Caco-2 (cell line): ENCODE data around the gene ECE2. TPM values are rescaled to one million over a fixed set of nuclear protein-coding genes. Genes with fewer than 3 reads are reported as not detected.

ENCODE experiments used
- BruUV-seq: library from RNA; stranded (reverse); fragments of 400-500 nt; replicated peaks from 2 replicates; lab custom pipeline; 2021; lab: Mats Ljungman, UMichigan
- CTCF ChIA-PET: fragments of 300-600 bp; sonication (Branson Sonifier 250); formaldehyde crosslinking; loops from one replicate; lab custom pipeline; 2022; ENCODE audit warnings: antibody characterized with exemption; lab: Charles Lee
- POLR2A ChIA-PET: fragments of 300-600 bp; sonication (Branson Sonifier 250); formaldehyde crosslinking; loops from one replicate; lab custom pipeline; 2022; ENCODE audit warnings: antibody characterized with exemption; lab: Charles Lee
- DNase-seq, 2 experiments: peaks; one replicate each; pipeline versions ENCODE4 v3.0.0 to v3.0.0-alpha.2; 2020 to 2022
- H3K27me3 ChIP-seq: replicated peaks from 2 replicates; pipeline ENCODE4 v1.6.0; 2011; ENCODE audit warnings: low read length; ENCODE audit not compliant: control insufficient read depth, insufficient read depth
- H3K36me3 ChIP-seq: 2 replicates; pipeline ENCODE4 v1.5.1; 2011; ENCODE audit warnings: low read length; ENCODE audit not compliant: control insufficient read depth, insufficient read depth
- H3K4me1 ChIP-seq: fragments of 250-450 bp; sonication (Bioruptor Pico); 2 replicates; pipeline ENCODE4 v1.5.1; 2020; ENCODE audit warnings: mild to moderate bottlenecking
- H3K4me3 ChIP-seq: 2 replicates; pipeline ENCODE4 v1.5.1; 2011; ENCODE audit warnings: low read depth, mild to moderate bottlenecking, control low read depth, low read length
- H3K9me3 ChIP-seq: fragments of 250-450 bp; sonication (Bioruptor Pico); 2 replicates; pipeline ENCODE4 v1.5.1; 2020; ENCODE audit warnings: mild to moderate bottlenecking, moderate library complexity
- H3K27ac Mint-ChIP-seq: one replicate; pipeline ENCODE4 v1.8.0; 2022; ENCODE audit warnings: mixed read lengths; ENCODE audit not compliant: unreplicated experiment
- H3K27me3 Mint-ChIP-seq: one replicate; pipeline ENCODE4 v1.8.0; 2022; ENCODE audit warnings: mixed read lengths; ENCODE audit not compliant: insufficient read depth, unreplicated experiment
- H3K36me3 Mint-ChIP-seq: one replicate; pipeline ENCODE4 v1.8.0; 2022; ENCODE audit warnings: mild to moderate bottlenecking, mixed read lengths; ENCODE audit not compliant: insufficient read depth, unreplicated experiment
- H3K4me1 Mint-ChIP-seq: one replicate; pipeline ENCODE4 v1.8.0; 2022; ENCODE audit warnings: low read depth, mixed read lengths; ENCODE audit not compliant: unreplicated experiment
- H3K4me3 Mint-ChIP-seq: one replicate; pipeline ENCODE4 v1.8.0; 2022; ENCODE audit warnings: mild to moderate bottlenecking, moderate library complexity, mixed read lengths; ENCODE audit not compliant: unreplicated experiment
- H3K9me3 Mint-ChIP-seq: one replicate; pipeline ENCODE4 v1.8.0; 2022; ENCODE audit warnings: mixed read lengths; ENCODE audit not compliant: unreplicated experiment
- CTCF ChIP-seq, 2 experiments: fragments of 200-600 bp in 1 of 2; IDR thresholded peaks; 1 replicate in 1 of 2; 2 replicates in 1 of 2; pipeline versions ENCODE4 v1.5.1 to v1.8.0; 2011 to 2022; ENCODE audit warnings: antibody characterized with exemption in 1 of 2, control low read depth in 1 of 2, inconsistent platforms in 1 of 2, low read depth in 1 of 2, low read length in 1 of 2, mild to moderate bottlenecking in 1 of 2, moderate library complexity in 1 of 2; ENCODE audit not compliant: insufficient read depth in 1 of 2, severe bottlenecking in 1 of 2, unreplicated experiment in 1 of 2
- intact Hi-C: fragments of 100-400 bp; cut with micrococcal nuclease; formaldehyde crosslinking; loops from one replicate; pipeline ENCODE4 v1.10.0; 2022; ENCODE audit not compliant: unreplicated experiment
- total RNA-seq: library from RNA; stranded (reverse); gene quantifications from 2 replicates; pipeline ENCODE4 v1.2.3, GENCODE V29; 2022

The ECE2 gene
- total RNA-seq, 1 experiment from 2014 or later = not detected

DNA sequence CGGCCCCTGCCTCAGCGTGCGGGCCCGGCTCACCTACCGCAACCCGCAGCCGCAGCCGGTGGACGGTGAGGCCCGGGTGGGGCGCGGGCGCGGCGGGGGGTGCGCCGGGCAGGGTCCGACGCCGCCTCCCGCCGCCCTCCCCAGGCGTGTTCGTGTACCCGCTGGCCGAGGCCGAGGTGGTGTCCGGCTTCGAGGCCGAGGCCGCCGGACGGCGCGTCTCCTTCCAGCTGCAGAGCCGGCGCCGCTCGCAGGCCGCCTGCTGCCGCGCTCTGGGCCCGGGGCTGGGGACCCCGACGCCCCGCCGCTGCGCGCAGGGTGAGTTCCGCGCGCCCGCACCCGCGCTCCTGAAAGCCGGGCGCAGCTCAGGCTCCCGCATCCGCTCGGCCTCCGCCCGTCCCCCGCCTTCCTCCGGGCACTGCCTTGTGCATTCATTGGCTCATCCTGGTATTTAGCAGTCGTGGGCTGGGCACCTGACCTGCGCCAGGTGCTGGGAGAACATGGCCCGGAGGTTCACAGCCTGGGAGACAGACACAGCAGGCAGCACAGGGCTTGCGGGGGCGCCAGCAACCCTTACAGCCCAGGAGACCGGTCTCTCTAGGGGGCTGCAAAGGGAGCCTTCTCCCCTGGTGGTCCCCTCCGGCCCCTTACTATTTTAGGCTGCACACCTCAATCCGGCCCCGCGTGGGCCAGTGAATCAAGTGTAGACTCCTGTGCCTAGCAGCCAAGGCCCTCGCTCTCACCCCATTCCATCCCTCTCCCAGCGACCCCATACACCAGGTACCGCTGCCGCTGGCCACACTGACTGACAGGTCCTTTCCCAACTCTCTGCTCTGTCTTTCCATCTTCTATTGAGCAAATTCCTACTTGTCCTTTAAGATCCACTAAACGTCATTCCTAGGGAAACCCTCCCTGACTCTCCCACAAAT lies 45.0 kb upstream of the ECE2 start:
- Mint-ChIP-seq H3K4me1 (peaks cover 7% of the 10 kb centered on the region), H3K27me3 (peaks cover 24% of the 10 kb centered on the region), H3K9me3 (no peaks in the 10 kb centered on the region), H3K27ac (no peak overlapping the region), H3K36me3 (peaks cover 4% of the 10 kb centered on the region), H3K4me3 (peak overlapping the region; percentile 70)
- H3K4me3 ChIP-seq = peak overlapping the region; percentile 58
- no peaks in the 10 kb centered on the region for H3K9me3 ChIP-seq
- H3K4me1 ChIP-seq = peaks cover 9% of the 10 kb centered on the region
- peaks cover 5% of the 10 kb centered on the region for H3K27me3 ChIP-seq
- BruUV-seq = no TSS peak
- CTCF ChIA-PET = no interaction called here
- DNase-seq = no peak
- POLR2A ChIA-PET = interaction anchor here (0.5 to 0.6 kb wide), 2 partner anchors 15 to 331 kb away, joined by 3 to 5 read pairs; partner anchors contain the start of gene EPHB3
- intact Hi-C loops = loop anchor here (2.0 kb wide), 1 partner anchor 18 kb away; the partner anchor contains the start of genes ALG3 and EEF1AKMT4
- no peak for TF ChIP-seq CTCF (IDR thresholded peaks at IDR 0.05; ENCODE audit: insufficient read depth in 1 of 2, low read depth in 1 of 2, low read length in 1 of 2, severe bottlenecking in 1 of 2, unreplicated experiment in 1 of 2)
- no peaks in the 10 kb centered on the region for H3K36me3 ChIP-seq

- H3K36me3 Mint-ChIP-seq = peaks cover 4% of the 10 kb centered on the region
These were observed 44.2 kb upstream of the ECE2 start for GRCh38 chr3:184231671-184232070.

More at GRCh38 chr3:184231671-184232070, 44.2 kb upstream of the ECE2 start:
- Mint-ChIP-seq H3K27ac (no peak overlapping the region), H3K27me3 (peaks cover 24% of the 10 kb centered on the region), H3K4me3 (peak overlapping the region; percentile 70), H3K9me3 (no peaks in the 10 kb centered on the region), H3K4me1 (peaks cover 7% of the 10 kb centered on the region)
- DNase-seq = no peak
- no peaks in the 10 kb centered on the region for H3K9me3 ChIP-seq
- POLR2A ChIA-PET = no interaction called here
- H3K4me1 ChIP-seq = peaks cover 9% of the 10 kb centered on the region
- no peak for TF ChIP-seq CTCF (IDR thresholded peaks at IDR 0.05; ENCODE audit: insufficient read depth in 1 of 2, low read depth in 1 of 2, low read length in 1 of 2, severe bottlenecking in 1 of 2, unreplicated experiment in 1 of 2)
- CTCF ChIA-PET = no interaction called here
- BruUV-seq = no TSS peak
- peaks cover 5% of the 10 kb centered on the region for H3K27me3 ChIP-seq
- no peaks in the 10 kb centered on the region for H3K36me3 ChIP-seq
- intact Hi-C loops = loop anchor here (2.0 kb wide), 1 partner anchor 17 kb away; the partner anchor contains the start of genes ALG3 and EEF1AKMT4
- no peak overlapping the region for H3K4me3 ChIP-seq
